ENCODE data around the gene LRRC46. TPM values are rescaled to one million over a fixed set of nuclear protein-coding genes. Genes with fewer than 3 reads are reported as not detected.

Gene LRRC46
- total RNA-seq, 2 donors from 2014 or later, result 0.20 to 0.21 TPM

DNA sequence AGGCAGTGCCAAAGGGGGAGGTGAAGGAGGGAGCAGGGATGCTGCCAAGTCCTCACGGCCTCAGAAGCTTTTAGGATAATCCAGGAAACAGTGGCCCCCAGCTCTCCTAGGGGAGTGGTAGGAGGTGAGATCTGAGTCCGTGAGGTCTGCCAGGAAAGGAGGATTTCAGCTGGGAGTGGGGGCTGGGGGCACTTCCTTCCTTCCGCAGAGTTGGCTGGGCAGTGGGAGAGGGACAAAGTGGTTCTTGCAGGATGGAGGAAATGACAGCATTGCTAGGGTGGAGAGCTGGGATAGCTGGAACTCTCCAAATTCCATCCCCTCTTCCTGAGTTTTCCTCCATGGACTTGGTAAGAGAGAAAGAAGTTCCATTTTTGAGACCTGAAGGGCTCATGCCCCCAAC lies 24.3 kb downstream of the LRRC46 start:
- Histone ChIP-seq H3K36me3 (no peaks in the 10 kb centered on the region), H3K9me3 (no peaks in the 10 kb centered on the region), H3K27me3 (peaks cover 24% of the 10 kb centered on the region), H3K4me3 (no peak overlapping the region), H3K9ac (ENCODE audit: low read depth in 2 of 2, low read length in 2 of 2) (no peak overlapping the region), H3K4me1 (no peaks in the 10 kb centered on the region), H3K27ac (no peak overlapping the region)
- intact Hi-C loops (cut with DNase I), result no loop called here
- TF ChIP-seq CTCF (IDR thresholded peaks at IDR 0.05), result no peak
- DNase-seq, result no peak

DNA sequence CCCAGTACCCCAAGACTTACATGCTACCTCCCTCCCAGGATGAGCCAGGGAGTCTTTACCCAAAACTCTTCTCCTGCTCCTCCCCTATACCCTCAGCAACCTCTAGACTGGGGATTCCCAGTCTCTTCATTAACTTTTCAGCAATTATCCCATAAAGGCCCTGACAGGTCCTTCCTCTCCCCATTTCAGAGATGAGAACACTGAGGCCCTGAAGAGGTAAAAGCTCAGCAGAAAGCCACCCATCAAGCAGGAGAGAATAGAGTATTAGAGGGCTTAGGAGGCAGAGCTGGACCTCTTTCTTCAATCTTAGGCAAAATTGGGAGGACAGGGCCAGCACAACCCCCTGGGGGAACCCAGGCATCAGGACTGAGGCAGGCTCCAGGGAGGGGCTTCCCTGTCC lies 25.4 kb downstream of the LRRC46 start:
- Histone ChIP-seq H3K36me3 (no peaks in the 10 kb centered on the region), H3K4me3 (no peak overlapping the region), H3K27ac (no peak overlapping the region), H3K27me3 (peaks cover 17% of the 10 kb centered on the region), H3K4me1 (no peaks in the 10 kb centered on the region), H3K9ac (ENCODE audit: low read depth in 2 of 2, low read length in 2 of 2) (no peak overlapping the region), H3K9me3 (no peaks in the 10 kb centered on the region)
- intact Hi-C loops (cut with DNase I), result no loop called here
- no peak for TF ChIP-seq CTCF (IDR thresholded peaks at IDR 0.05)
- DNase-seq, result no peak

- Histone ChIP-seq H3K4me3 (no peak overlapping the region), H3K36me3 (no peaks in the 10 kb centered on the region), H3K9me3 (no peaks in the 10 kb centered on the region), H3K9ac (ENCODE audit: low read depth in 2 of 2, low read length in 2 of 2) (no peak overlapping the region), H3K27me3 (peaks cover 7% of the 10 kb centered on the region), H3K4me1 (no peaks in the 10 kb centered on the region), H3K27ac (no peak overlapping the region)
- intact Hi-C loops (cut with DNase I), result no loop called here
- no peak for TF ChIP-seq CTCF (IDR thresholded peaks at IDR 0.05)
- DNase-seq, result no peak
Measured at GRCh38 chr17:47857551-47858455, 26.3 kb downstream of the LRRC46 start.

DNA sequence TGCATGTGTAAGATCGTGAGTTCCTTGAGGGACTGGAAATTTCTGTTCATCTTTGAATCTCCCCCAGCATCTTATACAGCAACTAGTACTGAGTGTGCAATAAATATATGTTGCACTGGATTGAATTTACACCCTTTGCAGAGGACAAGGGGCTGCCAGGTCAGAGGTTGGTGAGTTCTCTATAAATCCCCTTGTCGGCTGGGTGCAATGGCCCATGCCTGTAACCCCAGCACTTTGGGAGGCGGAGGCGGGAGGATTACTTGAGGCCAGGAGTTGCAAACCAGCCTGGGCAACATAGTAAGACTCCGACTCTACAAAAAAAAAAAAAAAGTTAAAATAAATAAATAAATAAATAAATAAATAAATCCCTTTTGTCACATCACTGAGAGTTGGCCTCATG lies 28.9 kb downstream of the LRRC46 start:
- no peak for DNase-seq
- H3K9ac ChIP-seq (ENCODE audit: low read depth in 2 of 2, low read length in 2 of 2), result no peak overlapping the region
- no peaks in the 10 kb centered on the region for H3K4me1 ChIP-seq
- H3K27ac ChIP-seq, result no peak overlapping the region
- TF ChIP-seq CTCF (IDR thresholded peaks at IDR 0.05), result no peak
- no peaks in the 10 kb centered on the region for H3K36me3 ChIP-seq
- no peaks in the 10 kb centered on the region for H3K27me3 ChIP-seq
- no peak overlapping the region for H3K4me3 ChIP-seq
- intact Hi-C loops (cut with DNase I), result no loop called here
- H3K9me3 ChIP-seq, result no peaks in the 10 kb centered on the region

GRCh38 chr17:47862621-47863440 lies 31.4 kb downstream of the LRRC46 start:
- no peaks in the 10 kb centered on the region for H3K36me3 ChIP-seq
- no peak overlapping the region for H3K27ac ChIP-seq
- H3K4me1 ChIP-seq, result no peaks in the 10 kb centered on the region
- H3K9ac ChIP-seq (ENCODE audit: low read depth in 2 of 2, low read length in 2 of 2), result peak overlapping the region in 1 of 2 donors; percentile 40
- no peaks in the 10 kb centered on the region for H3K9me3 ChIP-seq
- H3K4me3 ChIP-seq, result no peak overlapping the region
- no peaks in the 10 kb centered on the region for H3K27me3 ChIP-seq
- intact Hi-C loops (cut with DNase I), result no loop called here
- no peak for TF ChIP-seq CTCF (IDR thresholded peaks at IDR 0.05)
- DNase-seq, result no peak

All from colonic mucosa (tissue), 4 donors.